Measurements from ENCODE around the gene PDE9A. TPM values are rescaled to one million over a fixed set of nuclear protein-coding genes. Genes with fewer than 3 reads are reported as not detected.

Gene PDE9A
- total and polyA plus RNA-seq, 9 donors: 3.9 to 11.3 (median 6.9) TPM

- Histone ChIP-seq H3K27ac (no peak overlapping the region), H3K4me3 (no peak overlapping the region), H3K9me3 (no peaks in the 10 kb centered on the region), H3K36me3 (no peaks in the 10 kb centered on the region), H3K27me3 (no peaks in the 10 kb centered on the region), H3K4me1 (ENCODE audit: insufficient read depth) (peaks cover 6% of the 10 kb centered on the region)
- no peak for DNase-seq
- intact Hi-C loops (cut with DNase I): no loop called here
- TF ChIP-seq CTCF (IDR thresholded peaks at IDR 0.05) (no peak), POLR2A (IDR thresholded peaks at IDR 0.05) (no peak), EP300 (IDR thresholded peaks at IDR 0.05) (no peak)
- WGBS, 3 donors: 84 to 91% (median 89%) methylated on average over 10 of the region's 10 CpGs
Observed at GRCh38 chr21:42741066-42741465, 87.6 kb downstream of the PDE9A start.

- DNase-seq: no peak
Observed at GRCh38 chr21:42744520-42745445, 91.4 kb downstream of the PDE9A start.

GRCh38 chr21:42745511-42746239 lies 92.3 kb downstream of the PDE9A start:
- intact Hi-C loops (cut with DNase I): no loop called here
- WGBS, 3 donors: 90 to 94% (median 91%) methylated on average over 21 to 22 of the region's 22 CpGs
- no peak for TF ChIP-seq CTCF (IDR thresholded peaks at IDR 0.05)
- TF ChIP-seq EP300 (IDR thresholded peaks at IDR 0.05): no peak
- TF ChIP-seq POLR2A (IDR thresholded peaks at IDR 0.05): no peak
- no peaks in the 10 kb centered on the region for H3K36me3 ChIP-seq
- no peaks in the 10 kb centered on the region for H3K9me3 ChIP-seq
- peaks cover 4% of the 10 kb centered on the region for H3K4me1 ChIP-seq (ENCODE audit: insufficient read depth)
- H3K27ac ChIP-seq: no peak overlapping the region
- no peaks in the 10 kb centered on the region for H3K27me3 ChIP-seq
- DNase-seq: no peak
- no peak overlapping the region for H3K4me3 ChIP-seq

More at GRCh38 chr21:42744520-42745445, 91.4 kb downstream of the PDE9A start:
- Histone ChIP-seq H3K4me3 (no peak overlapping the region), H3K4me1 (ENCODE audit: insufficient read depth) (peaks cover 4% of the 10 kb centered on the region), H3K27ac (no peak overlapping the region), H3K9me3 (no peaks in the 10 kb centered on the region), H3K36me3 (no peaks in the 10 kb centered on the region), H3K27me3 (no peaks in the 10 kb centered on the region)
- intact Hi-C loops (cut with DNase I): no loop called here
- 90 to 92% (median 90%) methylated on average over 30 of the region's 30 CpGs for WGBS, 3 donors
- TF ChIP-seq POLR2A (IDR thresholded peaks at IDR 0.05) (no peak), EP300 (IDR thresholded peaks at IDR 0.05) (no peak), CTCF (IDR thresholded peaks at IDR 0.05) (no peak)

- Histone ChIP-seq H3K27me3 (no peaks in the 10 kb centered on the region), H3K9me3 (no peaks in the 10 kb centered on the region), H3K27ac (no peak overlapping the region), H3K36me3 (no peaks in the 10 kb centered on the region), H3K4me1 (ENCODE audit: insufficient read depth) (peaks cover 4% of the 10 kb centered on the region), H3K4me3 (no peak overlapping the region)
- DNase-seq: no peak
- intact Hi-C loops (cut with DNase I): no loop called here
- 91 to 95% (median 91%) methylated on average over 7 of the region's 7 CpGs for WGBS, 3 donors
- TF ChIP-seq POLR2A (IDR thresholded peaks at IDR 0.05): no peak
- TF ChIP-seq EP300 (IDR thresholded peaks at IDR 0.05): no peak
- no peak for TF ChIP-seq CTCF (IDR thresholded peaks at IDR 0.05)
Observed at GRCh38 chr21:42746240-42746592, 92.8 kb downstream of the PDE9A start.
